Body of pancreas (tissue), 4 donors: Measurements from ENCODE around the gene FXN. TPM values are rescaled to one million over a fixed set of nuclear protein-coding genes. Genes with fewer than 3 reads are reported as not detected.
"Not testable (repeated sequence)": the region's sequence is repeated elsewhere in the genome, so short reads cannot be mapped to it uniquely, and the experiment has no call there.

Source experiments
- ATAC-seq: fragments of 150-250 bp; one replicate; pipeline ENCODE4 v1.9.1; 2016
- DNase-seq, 4 donors: peaks; one replicate each; pipeline ENCODE4 v3.0.0-alpha.2; 2019
- H3K27ac ChIP-seq, 4 donors: fragments of 200-600 bp; sonication (generic); 1 replicate in 3 of 4; 2 replicates in 1 of 4; pipeline versions ENCODE4 v1.5.1 to v1.6.1; 2016 to 2019; ENCODE audit warnings: mild to moderate bottlenecking in 1 of 4, mixed read lengths in 1 of 4, moderate library complexity in 1 of 4
- H3K27me3 ChIP-seq, 2 donors: fragments of 200-600 bp; sonication (generic); one replicate each; pipeline ENCODE4 v1.6.0; 2016; ENCODE audit warnings: mild to moderate bottlenecking in 1 of 2
- H3K36me3 ChIP-seq, 2 donors: fragments of 200-600 bp; sonication (generic); replicated peaks in 1 of 2; 2 replicates each; pipeline ENCODE4 v1.5.1; 2016; ENCODE audit warnings: low read depth in 2 of 2; ENCODE audit not compliant: insufficient read depth in 1 of 2
- H3K4me1 ChIP-seq: fragments of 200-600 bp; sonication (generic); one replicate; pipeline ENCODE4 v1.6.0; 2016
- H3K4me3 ChIP-seq, 2 donors: fragments of 200-600 bp; sonication (generic); 1 replicate in 1 of 2; 2 replicates in 1 of 2; pipeline ENCODE4 v1.5.1; 2016 to 2019
- H3K9me3 ChIP-seq, 3 donors: fragments of 200-600 bp; sonication (generic); 1 replicate in 2 of 3; 2 replicates in 1 of 3; pipeline ENCODE4 v1.5.1; 2016
- POLR2A ChIP-seq, 3 donors: fragments of 450-650 bp; IDR thresholded peaks; one replicate each; pipeline ENCODE4 v1.6.1; 2016; ENCODE audit warnings: antibody characterized with exemption in 3 of 3, mild to moderate bottlenecking in 2 of 3
- WGBS, 2 donors: methylation state at CpG; one replicate each; pipeline ENCODE4 v1.1.5; 2017; 5-methylcytosine and 5-hydroxymethylcytosine counted together
- intact Hi-C: fragments of 100-400 bp; cut with DNase I; formaldehyde crosslinking; loops from one replicate; pipeline ENCODE4 v1.15.1; 2023
- total RNA-seq, 2 donors: library from RNA; depleted of rRNA; stranded (reverse); fragments of >200 nt; gene quantifications; one replicate each; pipeline ENCODE4 v1.1.0, GENCODE V29; 2016
- TF ChIP-seq, protein P1 (sequence below), 7 experiments: fragments of 450-650 bp in 4 of 7; fragments of 200-600 bp in 3 of 7; sonication (generic) in 3 of 7; IDR thresholded peaks; one replicate each; pipeline ENCODE4 v1.5.1; 2016 to 2019; ENCODE audit warnings: antibody characterized with exemption in 7 of 7

Gene FXN
- total RNA-seq, 2 donors from 2014 or later: 3.1 to 6.9 TPM

DNA sequence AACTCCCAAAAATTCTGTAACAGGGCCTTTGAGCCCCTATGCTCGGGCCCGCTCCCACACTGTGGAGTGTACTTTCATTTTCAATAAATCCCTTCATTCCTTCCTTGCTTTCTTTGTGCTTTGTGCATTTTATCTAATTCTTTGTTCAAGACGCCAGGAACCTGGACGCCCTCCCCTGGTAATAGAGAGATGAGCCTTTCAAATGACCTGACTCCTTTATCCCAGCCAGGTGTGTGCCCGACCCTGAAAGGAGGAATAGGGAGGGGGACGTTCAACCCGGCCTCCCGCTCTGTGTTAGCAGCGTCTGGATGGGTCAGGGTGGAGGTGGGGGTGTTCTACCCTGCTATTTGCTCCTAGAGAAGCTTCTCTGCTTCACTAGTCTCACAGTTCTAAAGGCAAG lies 53.9 kb downstream of the FXN start:
- DNase-seq (no peak), ATAC-seq (no peak)
- no peaks in the 10 kb centered on the region for H3K36me3 ChIP-seq
- H3K27ac ChIP-seq: no peak overlapping the region
- no peak for TF ChIP-seq POLR2A (IDR thresholded peaks at IDR 0.05)
- TF ChIP-seq, protein P1, sequence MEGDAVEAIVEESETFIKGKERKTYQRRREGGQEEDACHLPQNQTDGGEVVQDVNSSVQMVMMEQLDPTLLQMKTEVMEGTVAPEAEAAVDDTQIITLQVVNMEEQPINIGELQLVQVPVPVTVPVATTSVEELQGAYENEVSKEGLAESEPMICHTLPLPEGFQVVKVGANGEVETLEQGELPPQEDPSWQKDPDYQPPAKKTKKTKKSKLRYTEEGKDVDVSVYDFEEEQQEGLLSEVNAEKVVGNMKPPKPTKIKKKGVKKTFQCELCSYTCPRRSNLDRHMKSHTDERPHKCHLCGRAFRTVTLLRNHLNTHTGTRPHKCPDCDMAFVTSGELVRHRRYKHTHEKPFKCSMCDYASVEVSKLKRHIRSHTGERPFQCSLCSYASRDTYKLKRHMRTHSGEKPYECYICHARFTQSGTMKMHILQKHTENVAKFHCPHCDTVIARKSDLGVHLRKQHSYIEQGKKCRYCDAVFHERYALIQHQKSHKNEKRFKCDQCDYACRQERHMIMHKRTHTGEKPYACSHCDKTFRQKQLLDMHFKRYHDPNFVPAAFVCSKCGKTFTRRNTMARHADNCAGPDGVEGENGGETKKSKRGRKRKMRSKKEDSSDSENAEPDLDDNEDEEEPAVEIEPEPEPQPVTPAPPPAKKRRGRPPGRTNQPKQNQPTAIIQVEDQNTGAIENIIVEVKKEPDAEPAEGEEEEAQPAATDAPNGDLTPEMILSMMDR (IDR thresholded peaks at IDR 0.05): no peak
- H3K27me3 ChIP-seq: no peaks in the 10 kb centered on the region
- no peak overlapping the region for H3K4me3 ChIP-seq
- intact Hi-C loops: no loop called here
- no peaks in the 10 kb centered on the region for H3K9me3 ChIP-seq
- H3K4me1 ChIP-seq: peaks cover 39% of the 10 kb centered on the region
- 68 to 75% methylated on average over 9 of the region's 9 CpGs for WGBS, 2 donors

DNA sequence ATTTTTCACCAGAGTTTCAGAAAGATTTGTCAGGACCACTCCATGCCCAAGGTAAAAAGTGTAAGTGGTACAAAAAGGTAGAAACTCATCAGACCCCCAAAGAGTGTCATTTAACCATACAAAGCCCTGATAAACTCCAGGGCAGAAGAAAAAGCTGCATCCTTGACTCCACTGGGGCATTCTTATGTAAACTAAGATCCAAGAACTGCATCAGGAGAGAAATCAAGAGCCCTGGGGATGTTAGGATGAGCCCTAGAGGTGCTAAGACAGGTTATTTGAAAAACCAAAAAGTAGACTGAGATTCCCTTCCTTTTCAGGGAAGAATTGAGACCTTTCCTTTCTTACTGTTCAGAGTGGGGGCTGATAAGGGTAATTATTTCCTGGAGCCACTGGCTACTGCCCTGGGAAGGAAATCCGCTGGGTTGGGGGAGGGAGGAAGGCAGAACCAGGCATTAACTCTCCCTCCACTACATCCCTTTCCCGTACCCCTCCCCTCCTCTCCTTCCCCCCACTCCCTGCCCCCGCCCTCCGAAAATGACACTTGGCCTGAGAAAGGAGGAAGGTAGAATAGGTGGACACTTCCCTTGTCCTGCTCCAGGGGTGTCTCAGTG lies 54.7 kb downstream of the FXN start:
- no peak overlapping the region for H3K4me3 ChIP-seq
- intact Hi-C loops: no loop called here
- no peak overlapping the region for H3K27ac ChIP-seq
- no peaks in the 10 kb centered on the region for H3K27me3 ChIP-seq
- no peaks in the 10 kb centered on the region for H3K36me3 ChIP-seq
- ATAC-seq (no peak), DNase-seq (no peak)
- TF ChIP-seq, protein P1 (IDR thresholded peaks at IDR 0.05): no peak
- no peak for TF ChIP-seq POLR2A (IDR thresholded peaks at IDR 0.05)
- WGBS, 2 donors: 58 to 77% methylated on average over 4 of the region's 4 CpGs
- peaks cover 39% of the 10 kb centered on the region for H3K4me1 ChIP-seq
- no peaks in the 10 kb centered on the region for H3K9me3 ChIP-seq

DNA sequence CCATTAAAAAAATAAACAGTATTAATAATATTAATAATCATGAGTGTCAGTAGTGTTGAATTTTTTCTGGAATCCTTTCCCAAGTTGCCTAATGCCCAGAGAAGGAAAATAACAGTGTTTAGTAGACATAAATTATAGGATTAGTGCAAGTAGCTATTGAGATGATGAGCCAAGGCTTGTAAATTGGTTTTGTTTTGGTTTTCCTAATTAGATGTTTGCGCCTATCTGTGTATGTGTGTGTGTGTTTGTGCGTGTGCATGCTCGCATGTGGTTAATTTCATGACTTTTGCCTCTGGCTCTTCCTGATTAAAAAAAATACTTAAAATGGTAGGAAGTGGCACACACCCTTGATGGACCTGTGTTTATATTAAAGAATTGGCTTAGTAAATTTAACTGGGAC lies 55.4 kb downstream of the FXN start:
- no peak for ATAC-seq
- peaks cover 33% of the 10 kb centered on the region for H3K4me1 ChIP-seq
- TF ChIP-seq, protein P1 (IDR thresholded peaks at IDR 0.05): no peak
- no peak for TF ChIP-seq POLR2A (IDR thresholded peaks at IDR 0.05)
- H3K4me3 ChIP-seq: no peak overlapping the region
- no peaks in the 10 kb centered on the region for H3K27me3 ChIP-seq
- H3K27ac ChIP-seq: no peak overlapping the region
- intact Hi-C loops: no loop called here
- DNase-seq: no peak
- WGBS, 2 donors: 91 to 93% methylated on average over 3 of the region's 3 CpGs
- H3K36me3 ChIP-seq: no peaks in the 10 kb centered on the region
- no peaks in the 10 kb centered on the region for H3K9me3 ChIP-seq

GRCh38 chr9:69093471-69094103 lies 58.0 kb downstream of the FXN start:
- H3K4me1 ChIP-seq: peaks cover 31% of the 10 kb centered on the region
- ATAC-seq: peak; percentile 90
- peak; percentile 23 to 57 (median 27) for DNase-seq
- peak overlapping the region; percentile 69 to 85 (median 80) for H3K27ac ChIP-seq
- H3K9me3 ChIP-seq: no peaks in the 10 kb centered on the region
- intact Hi-C loops: no loop called here
- H3K4me3 ChIP-seq: no peak overlapping the region
- peak in 1 of 3 donors; percentile 24 for TF ChIP-seq POLR2A (IDR thresholded peaks at IDR 0.05)
- TF ChIP-seq, protein P1 (IDR thresholded peaks at IDR 0.05): no peak
- H3K27me3 ChIP-seq: no peaks in the 10 kb centered on the region
- no peaks in the 10 kb centered on the region for H3K36me3 ChIP-seq
- 26 to 41% methylated on average over 7 of the region's 7 CpGs for WGBS, 2 donors

DNA sequence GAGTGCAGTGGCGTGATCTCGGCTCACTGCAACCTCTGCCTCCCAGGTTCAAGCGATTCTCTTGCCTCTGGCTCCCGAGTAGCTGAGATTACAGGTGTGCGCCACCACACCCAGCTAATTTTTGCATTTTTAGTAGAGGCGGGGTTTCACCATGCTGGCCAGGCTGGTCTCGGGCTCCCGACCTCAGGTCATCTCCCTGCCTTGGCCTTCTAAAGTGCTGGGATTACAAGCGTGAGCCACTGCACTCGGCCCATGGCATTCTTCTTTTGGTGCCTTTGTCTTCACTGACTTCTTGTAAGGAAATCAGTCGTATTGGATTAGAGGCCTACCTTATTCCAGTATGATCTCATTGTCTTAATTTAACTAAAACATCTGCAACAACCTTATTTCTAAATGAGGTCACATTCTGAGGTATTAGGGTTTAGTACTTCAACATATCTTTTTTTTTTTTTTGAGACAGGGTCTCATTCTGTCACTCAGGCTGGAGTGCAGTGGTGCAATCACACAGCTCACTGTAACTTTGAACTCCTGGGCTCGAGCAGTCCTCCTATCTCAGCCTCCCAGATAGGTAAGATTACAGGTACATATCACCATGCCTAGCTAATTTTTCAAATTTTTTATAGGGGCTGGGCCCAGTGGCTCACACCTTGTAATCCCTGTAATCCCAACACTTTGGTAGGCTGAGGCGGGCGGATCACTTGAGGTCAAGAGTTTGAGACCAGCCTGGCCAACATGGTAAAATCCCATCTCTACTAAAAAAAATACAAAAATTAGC lies 59.0 kb downstream of the FXN start:
- Histone ChIP-seq H3K27ac (peak overlapping the region in 3 of 4 donors; percentile 78 to 85 (median 81)), H3K4me1 (peaks cover 31% of the 10 kb centered on the region)
- H3K27me3 ChIP-seq, DNase-seq, ATAC-seq, H3K9me3 ChIP-seq, H3K36me3 ChIP-seq, intact Hi-C loops, H3K4me3 ChIP-seq: not testable (repeated sequence)
- WGBS, 2 donors: 95 to 96% methylated on average over 14 of the region's 14 CpGs
